GM06990 (cell line): ENCODE measurements around the gene PLA2G15.

Experiments used
- DNase-seq: peaks from one replicate; pipeline ENCODE4 v3.0.0-alpha.2; 2011; ENCODE audit not compliant: insufficient read length; ENCODE audit errors: extremely low read depth
- H3K27me3 ChIP-seq: replicated peaks from 2 replicates; pipeline ENCODE4 v1.6.0; 2011; ENCODE audit warnings: low read length; ENCODE audit not compliant: control insufficient read depth, insufficient read depth
- H3K36me3 ChIP-seq: 2 replicates; pipeline ENCODE4 v1.5.1; 2011; ENCODE audit warnings: low read length; ENCODE audit not compliant: control insufficient read depth, insufficient read depth
- H3K4me3 ChIP-seq: replicated peaks from 2 replicates; pipeline ENCODE4 v1.5.1; 2011; ENCODE audit warnings: low read depth, mild to moderate bottlenecking, control low read depth, low read length
- TF ChIP-seq, protein P1 (sequence below): IDR thresholded peaks from 2 replicates; pipeline ENCODE4 v1.5.1; 2011; ENCODE audit warnings: low read length, control low read depth, mild to moderate bottlenecking, inconsistent platforms; ENCODE audit not compliant: insufficient read depth, poor library complexity, severe bottlenecking

PLA2G15 gene

DNA sequence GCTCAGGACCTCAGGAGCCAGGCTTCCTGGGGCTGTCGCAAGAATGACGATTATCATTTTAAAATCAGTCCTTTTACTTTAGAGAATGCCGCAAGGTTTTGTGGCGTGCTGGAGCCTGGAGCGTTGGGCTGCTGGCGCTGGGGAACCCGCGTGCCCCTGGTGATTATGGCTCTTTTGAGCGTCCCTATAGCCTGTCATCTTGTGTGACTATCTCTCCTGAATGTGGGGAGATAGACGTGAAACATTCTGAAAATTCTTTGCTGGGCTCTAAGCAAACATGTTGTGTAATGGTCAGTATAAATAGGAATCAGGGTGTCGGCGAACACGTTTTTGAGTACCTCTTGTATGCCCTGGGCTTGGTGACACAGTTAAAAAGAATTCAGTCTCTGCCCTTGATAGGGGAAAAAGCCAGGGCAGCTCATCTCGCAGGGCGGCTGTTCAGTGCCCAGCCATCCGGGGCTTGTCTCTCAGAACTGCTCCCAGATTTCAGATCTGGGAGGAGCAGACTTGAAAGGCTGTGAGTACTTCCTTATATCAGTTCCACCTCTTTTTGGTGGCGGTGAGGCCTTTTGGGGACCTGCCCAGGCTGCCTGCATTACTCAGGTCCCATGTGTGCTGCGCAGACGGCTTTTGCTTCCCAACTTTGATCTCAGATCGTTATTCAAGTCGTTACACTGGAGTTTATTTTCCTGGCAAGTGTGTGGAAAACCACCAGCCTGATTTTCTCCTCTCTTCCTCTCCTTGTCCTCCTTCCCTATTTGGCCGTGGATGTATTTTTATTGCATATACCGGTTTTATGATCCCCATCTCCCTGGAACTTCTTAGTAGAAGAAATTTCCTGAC lies 20.1 kb downstream of the PLA2G15 start:
- H3K4me3 ChIP-seq, result peak overlapping the region; percentile 82
- TF ChIP-seq, protein P1, sequence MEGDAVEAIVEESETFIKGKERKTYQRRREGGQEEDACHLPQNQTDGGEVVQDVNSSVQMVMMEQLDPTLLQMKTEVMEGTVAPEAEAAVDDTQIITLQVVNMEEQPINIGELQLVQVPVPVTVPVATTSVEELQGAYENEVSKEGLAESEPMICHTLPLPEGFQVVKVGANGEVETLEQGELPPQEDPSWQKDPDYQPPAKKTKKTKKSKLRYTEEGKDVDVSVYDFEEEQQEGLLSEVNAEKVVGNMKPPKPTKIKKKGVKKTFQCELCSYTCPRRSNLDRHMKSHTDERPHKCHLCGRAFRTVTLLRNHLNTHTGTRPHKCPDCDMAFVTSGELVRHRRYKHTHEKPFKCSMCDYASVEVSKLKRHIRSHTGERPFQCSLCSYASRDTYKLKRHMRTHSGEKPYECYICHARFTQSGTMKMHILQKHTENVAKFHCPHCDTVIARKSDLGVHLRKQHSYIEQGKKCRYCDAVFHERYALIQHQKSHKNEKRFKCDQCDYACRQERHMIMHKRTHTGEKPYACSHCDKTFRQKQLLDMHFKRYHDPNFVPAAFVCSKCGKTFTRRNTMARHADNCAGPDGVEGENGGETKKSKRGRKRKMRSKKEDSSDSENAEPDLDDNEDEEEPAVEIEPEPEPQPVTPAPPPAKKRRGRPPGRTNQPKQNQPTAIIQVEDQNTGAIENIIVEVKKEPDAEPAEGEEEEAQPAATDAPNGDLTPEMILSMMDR, result no peak
- H3K36me3 ChIP-seq, result peaks cover under 1% of the 10 kb centered on the region
- peak; percentile 50 for DNase-seq
- no peaks in the 10 kb centered on the region for H3K27me3 ChIP-seq

DNA sequence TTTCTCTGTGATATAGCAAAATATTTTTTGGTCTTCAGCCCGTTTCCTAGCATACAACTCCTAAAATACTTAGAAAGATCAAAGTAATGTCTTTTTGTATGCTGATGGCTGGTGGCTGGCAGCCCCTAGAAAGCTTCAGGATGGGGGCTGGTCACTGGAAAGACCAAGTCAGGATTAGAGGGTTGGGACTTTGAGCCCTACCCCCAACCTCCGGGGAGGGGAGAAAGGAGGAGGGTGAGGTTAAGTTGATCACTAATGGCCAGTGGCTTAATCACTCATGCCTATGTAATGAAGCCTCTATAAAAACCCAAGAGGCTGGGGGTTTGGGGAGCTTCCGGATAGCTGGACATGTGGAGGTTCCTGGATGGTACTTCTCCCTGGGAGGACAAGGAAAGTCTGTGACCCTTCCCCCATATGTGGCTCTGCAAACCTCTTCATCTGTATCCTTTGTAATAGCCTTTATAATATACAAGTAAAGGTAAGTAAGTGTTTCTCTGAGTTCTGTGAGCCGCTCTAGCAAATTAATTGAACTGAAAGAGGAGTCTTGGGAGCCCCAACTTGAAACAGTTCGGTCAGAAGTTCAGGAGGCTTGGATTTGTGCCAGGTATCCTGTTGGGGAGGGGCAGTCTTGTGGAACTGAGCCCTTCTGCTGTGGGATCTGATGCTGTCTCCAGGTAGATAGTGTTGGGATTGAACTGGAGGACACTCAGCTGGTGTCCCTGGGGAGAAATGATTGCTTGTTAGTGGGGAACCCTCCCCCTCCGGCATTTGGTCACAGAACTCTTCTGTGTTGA lies 22.6 kb downstream of the PLA2G15 start:
- H3K36me3 ChIP-seq, result peaks cover 3% of the 10 kb centered on the region
- no peaks in the 10 kb centered on the region for H3K27me3 ChIP-seq
- TF ChIP-seq, protein P1, result no peak
- no peak for DNase-seq
- no peak overlapping the region for H3K4me3 ChIP-seq

DNA sequence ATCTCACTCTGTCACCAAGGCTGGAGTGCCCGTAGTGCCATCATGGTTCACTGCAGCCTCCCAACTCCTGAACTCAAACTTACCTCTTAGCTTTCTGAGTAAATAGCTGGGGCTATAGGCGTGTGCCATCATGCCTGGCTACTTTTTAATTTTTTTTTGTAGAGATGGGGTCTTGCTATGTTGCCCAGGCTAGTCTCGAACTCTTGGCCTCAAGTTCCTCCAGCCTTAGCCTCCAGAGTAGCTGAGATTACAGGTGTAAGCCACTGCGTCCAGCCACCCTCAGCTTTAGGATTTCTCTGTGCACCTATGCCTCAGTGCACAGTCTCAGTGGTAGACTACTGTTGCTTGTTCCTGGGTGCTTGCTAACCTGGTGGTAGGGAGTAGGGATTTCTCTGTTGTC lies 24.6 kb downstream of the PLA2G15 start:
- no peak overlapping the region for H3K4me3 ChIP-seq
- H3K36me3 ChIP-seq, result peaks cover 9% of the 10 kb centered on the region
- no peak for DNase-seq
- TF ChIP-seq, protein P1, result no peak
- no peaks in the 10 kb centered on the region for H3K27me3 ChIP-seq

DNA sequence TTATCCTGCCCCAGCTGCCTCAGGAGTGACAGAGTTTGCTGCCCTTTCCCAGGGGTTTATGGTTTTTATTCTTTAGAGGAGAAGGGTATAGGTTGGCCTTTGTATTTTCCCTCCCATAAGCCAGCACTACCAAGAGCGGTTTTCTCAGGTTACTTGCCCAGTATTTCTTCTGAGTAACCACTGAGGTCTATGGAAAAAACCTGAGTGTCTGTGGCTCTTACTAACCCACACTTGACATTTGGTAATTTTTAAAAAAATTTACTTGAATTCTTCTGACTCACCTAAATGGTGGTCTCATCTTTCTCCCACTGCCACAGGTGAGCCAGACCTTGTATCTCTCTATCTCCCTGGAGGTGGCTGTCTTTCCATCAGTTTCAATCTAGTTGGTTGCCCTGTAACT lies 25.2 kb downstream of the PLA2G15 start:
- Histone ChIP-seq H3K36me3 (peaks cover 11% of the 10 kb centered on the region), H3K27me3 (no peaks in the 10 kb centered on the region), H3K4me3 (no peak overlapping the region)
- TF ChIP-seq, protein P1, result no peak
- no peak for DNase-seq

DNA sequence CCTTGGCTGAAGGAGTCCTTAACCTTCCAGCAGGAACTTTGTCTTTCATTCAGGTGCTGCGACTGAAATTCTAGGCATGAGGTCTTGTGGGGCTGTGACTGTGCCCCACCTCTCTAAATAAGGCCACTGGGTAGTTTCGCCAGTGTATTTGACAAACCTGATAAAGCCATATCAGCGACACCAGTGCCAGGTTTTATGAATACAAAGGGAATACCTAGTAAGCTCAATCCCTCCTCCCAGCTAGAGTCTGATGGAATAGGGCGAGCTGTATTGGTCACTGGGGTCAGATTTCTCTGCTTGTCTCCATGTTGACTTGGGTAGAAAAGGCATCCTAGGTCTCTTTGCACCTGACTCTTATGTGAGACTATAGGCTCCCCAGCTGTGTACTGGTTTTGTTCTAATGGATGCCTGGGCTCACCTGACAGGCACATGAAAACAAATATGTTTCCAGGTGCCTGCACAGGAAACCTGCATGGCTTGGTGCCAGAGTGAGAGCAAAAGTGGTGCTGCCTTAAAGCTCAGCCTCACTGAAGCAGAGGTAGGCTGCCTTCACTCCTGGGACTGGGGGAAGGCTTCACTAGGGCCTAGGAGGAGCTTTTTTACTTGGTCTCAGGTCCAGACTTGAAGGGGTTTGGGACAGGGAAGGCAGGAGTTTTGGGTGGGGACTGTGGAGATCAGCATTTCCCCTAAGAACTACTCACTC lies 27.5 kb downstream of the PLA2G15 start:
- Histone ChIP-seq H3K36me3 (peaks cover 11% of the 10 kb centered on the region), H3K27me3 (no peaks in the 10 kb centered on the region), H3K4me3 (no peak overlapping the region)
- no peak for DNase-seq
- TF ChIP-seq, protein P1, result no peak
